ENCODE results near the gene CALCOCO1.

Gene CALCOCO1

GRCh38 chr12:53664936-53665335, 62.3 kb downstream of the CALCOCO1 start:
- H3K4me3 ChIP-seq (ENCODE audit: low read length, poor library complexity, severe bottlenecking), result no peak overlapping the region
- H3K9ac ChIP-seq (ENCODE audit: low read depth, low read length, poor library complexity, severe bottlenecking), result no peak overlapping the region
- no peak overlapping the region for H2AFZ ChIP-seq (ENCODE audit: low read length)
- no peaks in the 10 kb centered on the region for H3K27me3 ChIP-seq (ENCODE audit: insufficient read depth, low read length, poor library complexity, severe bottlenecking)
- no peak for TF ChIP-seq EZH2phosphoT487 (IDR thresholded peaks at IDR 0.05; ENCODE audit: borderline replicate concordance)
- no peak for TF ChIP-seq CTCF (conservative IDR thresholded peaks at IDR 0.05; ENCODE audit: low read length)
- H3K4me2 ChIP-seq (ENCODE audit: low read depth, low read length, poor library complexity, severe bottlenecking), result no peak overlapping the region
- peaks cover 11% of the 10 kb centered on the region for H4K20me1 ChIP-seq (ENCODE audit: insufficient read depth, low read length, poor library complexity, severe bottlenecking)
- H3F3A ChIP-seq (ENCODE audit: low read depth), result no peaks in the 10 kb centered on the region
- peaks cover 11% of the 10 kb centered on the region for H3K79me2 ChIP-seq (ENCODE audit: insufficient read depth, low read length)
- no peaks in the 10 kb centered on the region for H3K9me3 ChIP-seq (ENCODE audit: insufficient read depth, low read depth, low read length)
- H3K36me3 ChIP-seq (ENCODE audit: insufficient read depth, low read length), result peaks cover 49% of the 10 kb centered on the region; the same call in 1 of the 2 replicates
- no peaks in the 10 kb centered on the region for H3K9me2 ChIP-seq (replicated peaks; ENCODE audit: low read depth, low read length)
- H3K4me1 ChIP-seq (ENCODE audit: insufficient read depth, low read length, poor library complexity, severe bottlenecking), result peaks cover 2% of the 10 kb centered on the region

- Histone ChIP-seq H4K20me1 (ENCODE audit: insufficient read depth, low read length, poor library complexity, severe bottlenecking) (peaks cover 5% of the 10 kb centered on the region), H3K4me3 (ENCODE audit: low read length, poor library complexity, severe bottlenecking) (no peak overlapping the region), H2AFZ (ENCODE audit: low read length) (no peak overlapping the region), H3K9me2 (replicated peaks; ENCODE audit: low read depth, low read length) (no peaks in the 10 kb centered on the region), H3K9me3 (ENCODE audit: insufficient read depth, low read depth, low read length) (no peaks in the 10 kb centered on the region), H3K27me3 (ENCODE audit: insufficient read depth, low read length, poor library complexity, severe bottlenecking) (no peaks in the 10 kb centered on the region), H3K79me2 (ENCODE audit: insufficient read depth, low read length) (0 out of 2 replicates have a peak, but pooled peaks cover 3% of the 10 kb centered on the region), H3K36me3 (ENCODE audit: insufficient read depth, low read length) (peaks cover 42% of the 10 kb centered on the region; the same call in 1 of the 2 replicates), H3K4me2 (ENCODE audit: low read depth, low read length, poor library complexity, severe bottlenecking) (no peak overlapping the region), H3K4me1 (ENCODE audit: insufficient read depth, low read length, poor library complexity, severe bottlenecking) (no peaks in the 10 kb centered on the region), H3F3A (ENCODE audit: low read depth) (no peaks in the 10 kb centered on the region), H3K9ac (ENCODE audit: low read depth, low read length, poor library complexity, severe bottlenecking) (no peak overlapping the region)
- TF ChIP-seq CTCF (conservative IDR thresholded peaks at IDR 0.05; ENCODE audit: low read length) (no peak), EZH2phosphoT487 (IDR thresholded peaks at IDR 0.05; ENCODE audit: borderline replicate concordance) (no peak)
Observed at GRCh38 chr12:53664191-53664590, 63.1 kb downstream of the CALCOCO1 start.

GRCh38 chr12:53660041-53660440, 67.2 kb downstream of the CALCOCO1 start:
- Histone ChIP-seq H3F3A (ENCODE audit: low read depth) (no peaks in the 10 kb centered on the region), H3K4me2 (ENCODE audit: low read depth, low read length, poor library complexity, severe bottlenecking) (no peak overlapping the region), H3K9me2 (replicated peaks; ENCODE audit: low read depth, low read length) (no peaks in the 10 kb centered on the region), H3K9ac (ENCODE audit: low read depth, low read length, poor library complexity, severe bottlenecking) (no peak overlapping the region), H3K27me3 (ENCODE audit: insufficient read depth, low read length, poor library complexity, severe bottlenecking) (no peaks in the 10 kb centered on the region), H3K4me1 (ENCODE audit: insufficient read depth, low read length, poor library complexity, severe bottlenecking) (no peaks in the 10 kb centered on the region), H3K36me3 (ENCODE audit: insufficient read depth, low read length) (peaks cover 14% of the 10 kb centered on the region; the same call in 1 of the 2 replicates), H3K9me3 (ENCODE audit: insufficient read depth, low read depth, low read length) (no peaks in the 10 kb centered on the region), H4K20me1 (ENCODE audit: insufficient read depth, low read length, poor library complexity, severe bottlenecking) (no peaks in the 10 kb centered on the region), H3K4me3 (ENCODE audit: low read length, poor library complexity, severe bottlenecking) (no peak overlapping the region), H2AFZ (ENCODE audit: low read length) (no peak overlapping the region), H3K79me2 (ENCODE audit: insufficient read depth, low read length) (no peaks in the 10 kb centered on the region)
- TF ChIP-seq CTCF (conservative IDR thresholded peaks at IDR 0.05; ENCODE audit: low read length) (no peak), EZH2phosphoT487 (IDR thresholded peaks at IDR 0.05; ENCODE audit: borderline replicate concordance) (no peak)
